Panc1 (cell line): Measurements from ENCODE around the gene ELK3.

ENCODE experiments used
- CTCF ChIP-seq: fragments of 450-650 bp; IDR thresholded peaks from 2 replicates; pipeline ENCODE4 v1.5.1; 2017; ENCODE audit warnings: mild to moderate bottlenecking
- POLR2AphosphoS5 ChIP-seq: IDR thresholded peaks from 2 replicates; pipeline ENCODE4 v1.6.1; 2012; ENCODE audit warnings: mild to moderate bottlenecking, low read depth, low read length, moderate library complexity
- REST ChIP-seq, 2 experiments: IDR thresholded peaks; 2 replicates each; pipeline ENCODE4 v1.6.1; 2011 to 2012; ENCODE audit warnings: low read depth in 2 of 2, control low read depth in 1 of 2, low read length in 1 of 2, mild to moderate bottlenecking in 1 of 2, moderate library complexity in 1 of 2; ENCODE audit not compliant: insufficient read depth in 1 of 2
- SIN3A ChIP-seq: IDR thresholded peaks from 2 replicates; pipeline ENCODE4 v1.6.1; 2012; ENCODE audit warnings: low read depth, mild to moderate bottlenecking, low read length, moderate library complexity, borderline replicate concordance; ENCODE audit not compliant: insufficient read depth
- TCF7L2 ChIP-seq: IDR thresholded peaks from 2 replicates; pipeline ENCODE4 v1.6.1; 2011; ENCODE audit warnings: mild to moderate bottlenecking, low read depth, low read length, inconsistent platforms

- TF ChIP-seq CTCF (no peak), REST (IDR thresholded peaks at IDR 0.05; ENCODE audit: insufficient read depth in 1 of 2, low read depth in 2 of 2, low read length in 1 of 2) (no peak), POLR2AphosphoS5 (no peak), TCF7L2 (no peak), SIN3A (no peak)
Measured at GRCh38 chr12:96167492-96167891, 26.7 kb upstream of the ELK3 start.
